Body of pancreas (tissue), 4 donors: ENCODE measurements around the gene CDH4.

Source experiments
- CTCF ChIP-seq, 7 experiments: fragments of 450-650 bp in 4 of 7; fragments of 200-600 bp in 3 of 7; sonication (generic) in 3 of 7; IDR thresholded peaks; one replicate each; pipeline ENCODE4 v1.5.1; 2016 to 2019; ENCODE audit warnings: antibody characterized with exemption in 7 of 7
- POLR2A ChIP-seq, 3 donors: fragments of 450-650 bp; IDR thresholded peaks; one replicate each; pipeline ENCODE4 v1.6.1; 2016; ENCODE audit warnings: antibody characterized with exemption in 3 of 3, mild to moderate bottlenecking in 2 of 3

GRCh38 chr20:61429458-61430227 is 177.6 kb downstream of the CDH4 start:
- no peak for TF ChIP-seq CTCF (IDR thresholded peaks at IDR 0.05)
- TF ChIP-seq POLR2A (IDR thresholded peaks at IDR 0.05), result no peak
